Transverse colon (tissue), 4 donors: ENCODE results near the gene TEKT1. TPM values are rescaled to one million over a fixed set of nuclear protein-coding genes. Genes with fewer than 3 reads are reported as not detected.
"Not testable (repeated sequence)": the region's sequence is repeated elsewhere in the genome, so short reads cannot be mapped to it uniquely, and the experiment has no call there.

Source experiments
- DNase-seq: peaks from one replicate; pipeline ENCODE4 v3.0.0-alpha.2; 2019
- H3K27ac ChIP-seq, 4 donors: fragments of 200-600 bp; sonication (generic); 2 replicates each; pipeline ENCODE4 v1.5.1; 2016 to 2018; ENCODE audit warnings: inconsistent platforms in 4 of 4
- H3K27me3 ChIP-seq: fragments of 200-600 bp; sonication (generic); 2 replicates; pipeline ENCODE4 v1.5.1; 2017; ENCODE audit warnings: inconsistent platforms
- H3K36me3 ChIP-seq, 4 donors: fragments of 200-600 bp; sonication (generic); 2 replicates each; pipeline ENCODE4 v1.5.1; 2017 to 2019; ENCODE audit warnings: inconsistent platforms in 4 of 4
- H3K4me1 ChIP-seq, 4 donors: fragments of 200-600 bp; sonication (generic); 2 replicates each; pipeline ENCODE4 v1.5.1; 2017 to 2020; ENCODE audit warnings: inconsistent platforms in 4 of 4
- H3K4me3 ChIP-seq, 4 donors: fragments of 200-600 bp; sonication (generic); 1 replicate in 1 of 4; 2 replicates in 3 of 4; pipeline versions ENCODE4 v1.5.1 to v1.6.1; 2017 to 2019; ENCODE audit warnings: inconsistent platforms in 4 of 4
- H3K9me3 ChIP-seq, 2 donors: fragments of 200-600 bp; sonication (generic); 2 replicates each; pipeline ENCODE4 v1.5.1; 2017 to 2019; ENCODE audit warnings: inconsistent platforms in 2 of 2
- CTCF ChIP-seq, 5 experiments: fragments of 200-600 bp in 3 of 5; fragments of 450-650 bp in 2 of 5; sonication (generic) in 3 of 5; IDR thresholded peaks; 1 replicate in 2 of 5; 2 replicates in 3 of 5; pipeline ENCODE4 v1.5.1; 2016 to 2017; ENCODE audit warnings: antibody characterized with exemption in 5 of 5, inconsistent platforms in 3 of 5, mild to moderate bottlenecking in 2 of 5, moderate library complexity in 1 of 5
- EP300 ChIP-seq: sonication (generic); formaldehyde crosslinking; IDR thresholded peaks from one replicate; pipeline ENCODE4 v1.6.1; 2017; ENCODE audit warnings: antibody characterized with exemption, low read depth
- POLR2A ChIP-seq: fragments of 450-650 bp; IDR thresholded peaks from one replicate; pipeline ENCODE4 v1.6.1; 2016; ENCODE audit warnings: antibody characterized with exemption, mild to moderate bottlenecking, moderate library complexity
- POLR2AphosphoS5 ChIP-seq, 3 donors: sonication (generic); formaldehyde crosslinking; IDR thresholded peaks; one replicate each; pipeline ENCODE4 v1.6.1; 2016; ENCODE audit warnings: antibody characterized with exemption in 3 of 3
- WGBS, 2 donors: methylation state at CpG; one replicate each; pipeline ENCODE4 v1.1.5; 2018; ENCODE audit warnings: low coverage in 1 of 2; 5-methylcytosine and 5-hydroxymethylcytosine counted together
- in situ Hi-C, 4 donors: fragments of 200-750 bp; cut with MboI; loops; one replicate each; pipeline versions ENCODE4 v1.15.0 to v1.15.1; 2017; ENCODE audit warnings: low sequenced_read_pairs in 3 of 4, low pct_ligation_motif_present in 1 of 4, low pct_unique_long_range_greater_than_20kb in 1 of 4
- intact Hi-C: fragments of 100-400 bp; cut with DNase I; formaldehyde crosslinking; loops from one replicate; pipeline ENCODE4 v1.15.1; 2023; ENCODE audit warnings: low total_unique reads
- total RNA-seq, 4 donors: library from RNA; depleted of rRNA; stranded (reverse); fragments of >200 nt; gene quantifications; one replicate each; pipeline ENCODE4 v1.1.0, GENCODE V29; 2016

TEKT1 gene
- total RNA-seq, 4 donors from 2014 or later, result not detected

GRCh38 chr17:6857336-6857735, 25.8 kb upstream of the TEKT1 start:
- in situ Hi-C loops, result no loop called here
- Histone ChIP-seq H3K4me1 (no peaks in the 10 kb centered on the region), H3K4me3 (no peak overlapping the region), H3K36me3 (no peaks in the 10 kb centered on the region), H3K27ac (no peak overlapping the region), H3K27me3 (peaks cover 21% of the 10 kb centered on the region), H3K9me3 (no peaks in the 10 kb centered on the region)
- WGBS, 2 donors, result 71 to 75% methylated on average over 6 of the region's 6 CpGs
- DNase-seq, result no peak
- intact Hi-C loops, result no loop called here
- TF ChIP-seq EP300, result no peak

GRCh38 chr17:6856051-6856450, 24.5 kb upstream of the TEKT1 start:
- no peaks in the 10 kb centered on the region for H3K4me1 ChIP-seq
- in situ Hi-C loops (no loop called here), intact Hi-C loops (no loop called here)
- H3K9me3 ChIP-seq, result no peaks in the 10 kb centered on the region
- no peak overlapping the region for H3K4me3 ChIP-seq
- H3K36me3 ChIP-seq, result no peaks in the 10 kb centered on the region
- H3K27me3 ChIP-seq, result peaks cover 21% of the 10 kb centered on the region
- H3K27ac ChIP-seq, result no peak overlapping the region
- TF ChIP-seq CTCF (IDR thresholded peaks at IDR 0.05) (no peak), POLR2AphosphoS5 (IDR thresholded peaks at IDR 0.05) (no peak), EP300 (no peak), POLR2A (no peak)
- DNase-seq, result no peak
- WGBS, 2 donors, result 82 to 83% methylated on average over 3 of the region's 3 CpGs

- WGBS, 2 donors, result 42 to 43% methylated on average over 12 to 19 of the region's 19 CpGs
- no peak overlapping the region for H3K4me3 ChIP-seq
- H3K27me3 ChIP-seq, result peaks cover 12% of the 10 kb centered on the region
Observed at GRCh38 chr17:6853764-6854442, 22.4 kb upstream of the TEKT1 start.

GRCh38 chr17:6848545-6849179, 17.1 kb upstream of the TEKT1 start:
- in situ Hi-C loops, result loop anchor here in 2 of 4 donors (10.0 kb wide), 1 partner anchor 184 kb away; no protein-coding TSS in a partner anchor
- H3K4me3 ChIP-seq, H3K27ac ChIP-seq, DNase-seq, H3K4me1 ChIP-seq, H3K36me3 ChIP-seq, H3K9me3 ChIP-seq: not testable (repeated sequence)
- intact Hi-C loops, result loop anchor here (10.0 kb wide), 2 partner anchors 156 to 184 kb away; no protein-coding TSS in a partner anchor
- peaks cover 14% of the 10 kb centered on the region for H3K27me3 ChIP-seq
- 53% methylated on average over 7 of the region's 7 CpGs; no CpG with 5 or more reads in 1 of the 2 donors for WGBS, 2 donors

More at GRCh38 chr17:6853764-6854442, 22.4 kb upstream of the TEKT1 start:
- Histone ChIP-seq H3K36me3 (no peaks in the 10 kb centered on the region), H3K27ac (no peak overlapping the region), H3K9me3 (no peaks in the 10 kb centered on the region), H3K4me1 (no peaks in the 10 kb centered on the region)
- TF ChIP-seq POLR2AphosphoS5 (IDR thresholded peaks at IDR 0.05), result no peak
- TF ChIP-seq EP300, result no peak
- no peak for TF ChIP-seq POLR2A
- no peak for TF ChIP-seq CTCF (IDR thresholded peaks at IDR 0.05)
- in situ Hi-C loops, result no loop called here
- no peak for DNase-seq
- intact Hi-C loops, result no loop called here

GRCh38 chr17:6846138-6846537, 14.6 kb upstream of the TEKT1 start:
- 59 to 64% methylated on average over 5 to 6 of the region's 6 CpGs for WGBS, 2 donors

GRCh38 chr17:6844406-6844805, 12.9 kb upstream of the TEKT1 start:
- intact Hi-C loops, result loop anchor here (10.0 kb wide), 2 partner anchors 160 to 180 kb away; no protein-coding TSS in a partner anchor
- in situ Hi-C loops, result loop anchor here in 2 of 4 donors (10.0 kb wide), 1 partner anchor 180 kb away; no protein-coding TSS in a partner anchor
- not testable (repeated sequence) for H3K9me3 ChIP-seq, H3K36me3 ChIP-seq, H3K27ac ChIP-seq, DNase-seq, H3K4me1 ChIP-seq, H3K4me3 ChIP-seq
- H3K27me3 ChIP-seq, result peaks cover 40% of the 10 kb centered on the region
- WGBS, 2 donors, result 55 to 77% methylated on average over 3 to 4 of the region's 4 CpGs

More at GRCh38 chr17:6846138-6846537, 14.6 kb upstream of the TEKT1 start:
- intact Hi-C loops, result loop anchor here (10.0 kb wide), 2 partner anchors 159 to 181 kb away; no protein-coding TSS in a partner anchor
- not testable (repeated sequence) for H3K27ac ChIP-seq, H3K9me3 ChIP-seq, H3K36me3 ChIP-seq, H3K4me3 ChIP-seq, DNase-seq, H3K4me1 ChIP-seq
- in situ Hi-C loops, result loop anchor here in 2 of 4 donors (10.0 kb wide), 1 partner anchor 181 kb away; no protein-coding TSS in a partner anchor
- peaks cover 24% of the 10 kb centered on the region for H3K27me3 ChIP-seq
